Measurements from ENCODE around the gene PAM. TPM values are rescaled to one million over a fixed set of nuclear protein-coding genes. Genes with fewer than 3 reads are reported as not detected.

The PAM gene
- total RNA-seq, 2 donors from 2014 or later, result 71.4 to 107 TPM

DNA sequence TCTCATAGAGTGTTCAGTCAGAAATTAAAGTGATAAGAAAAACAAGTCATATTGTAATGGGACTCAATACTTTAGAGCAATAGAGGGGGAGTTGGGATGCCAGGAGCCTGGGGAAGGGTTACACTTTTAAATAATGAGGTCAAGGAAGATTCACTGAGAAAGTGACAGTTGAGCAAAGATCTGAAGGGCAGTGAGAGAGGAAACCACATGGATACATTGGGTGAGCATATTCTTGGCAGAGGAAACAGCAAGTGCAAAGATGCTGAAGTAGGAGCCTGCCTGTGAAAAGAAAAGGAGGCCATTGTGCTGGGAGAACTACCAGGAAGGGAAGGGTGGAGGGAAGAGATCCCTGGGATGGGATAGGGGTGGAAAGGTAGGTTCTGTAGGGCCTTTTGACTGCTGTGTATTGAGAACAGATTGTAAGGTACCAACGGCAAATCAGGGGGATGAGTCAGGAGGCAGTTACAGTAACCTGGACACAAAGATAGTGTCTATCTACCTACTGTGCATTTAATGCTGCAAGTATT, 79.4 kb downstream of the PAM start:
- intact Hi-C loops (cut with DNase I, micrococcal nuclease), result no loop called here
- no peak for ATAC-seq
- no peak for DNase-seq

DNA sequence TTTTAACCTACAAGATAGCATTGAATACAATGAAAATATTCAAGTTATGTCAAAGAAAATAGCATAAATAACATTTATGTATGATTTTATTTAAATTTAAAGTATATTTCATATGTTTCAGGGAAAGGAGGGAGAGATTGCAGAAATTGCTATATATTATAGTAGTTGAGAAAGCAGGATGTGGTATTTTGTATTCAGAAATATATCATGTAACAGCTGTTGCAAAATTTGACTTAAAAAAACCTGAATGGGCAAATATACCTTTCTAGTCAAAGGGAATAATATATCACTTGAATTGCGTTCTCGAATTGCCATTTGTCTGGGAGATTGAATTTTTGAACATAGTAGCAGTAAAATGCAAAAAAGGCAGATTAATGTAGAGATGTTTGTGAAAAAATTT, 80.6 kb downstream of the PAM start:
- intact Hi-C loops (cut with DNase I, micrococcal nuclease), result no loop called here
- DNase-seq (no peak), ATAC-seq (no peak)

DNA sequence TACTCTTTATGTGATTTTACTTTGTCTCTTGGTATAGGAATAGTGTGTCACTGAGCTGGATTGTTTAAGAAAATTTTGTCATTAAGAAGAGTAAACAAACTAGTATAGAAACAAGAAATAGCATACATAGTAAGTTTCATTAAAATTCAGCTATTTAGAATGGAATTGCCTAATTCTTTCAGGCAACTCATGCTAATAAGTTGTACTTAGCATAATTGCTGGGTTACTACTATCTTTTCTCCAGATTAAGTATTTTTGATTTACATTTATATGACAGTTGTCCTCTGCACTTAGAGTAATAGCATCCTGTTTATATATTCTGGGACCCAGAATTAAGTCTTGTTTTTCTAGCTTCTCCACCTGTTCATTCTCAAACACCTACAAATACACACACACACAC, 85.9 kb downstream of the PAM start:
- ATAC-seq, result no peak
- intact Hi-C loops (cut with DNase I, micrococcal nuclease), result no loop called here
- DNase-seq, result no peak

- intact Hi-C loops (cut with DNase I, micrococcal nuclease), result no loop called here
- ATAC-seq, result no peak
- no peak for DNase-seq
Observed at GRCh38 chr5:102843997-102844396, 88.9 kb downstream of the PAM start.

GRCh38 chr5:102845041-102845440, 89.9 kb downstream of the PAM start:
- intact Hi-C loops (cut with DNase I, micrococcal nuclease), result no loop called here
- no peak for ATAC-seq

GRCh38 chr5:102850503-102850902, 95.4 kb downstream of the PAM start:
- ATAC-seq (no peak), DNase-seq (no peak)
- intact Hi-C loops (cut with DNase I, micrococcal nuclease), result no loop called here

More at GRCh38 chr5:102845041-102845440, 89.9 kb downstream of the PAM start:
- no peak for DNase-seq

- intact Hi-C loops (cut with DNase I, micrococcal nuclease), result no loop called here
- DNase-seq (no peak), ATAC-seq (no peak)
Observed at GRCh38 chr5:102853680-102854079, 98.6 kb downstream of the PAM start.

DNA sequence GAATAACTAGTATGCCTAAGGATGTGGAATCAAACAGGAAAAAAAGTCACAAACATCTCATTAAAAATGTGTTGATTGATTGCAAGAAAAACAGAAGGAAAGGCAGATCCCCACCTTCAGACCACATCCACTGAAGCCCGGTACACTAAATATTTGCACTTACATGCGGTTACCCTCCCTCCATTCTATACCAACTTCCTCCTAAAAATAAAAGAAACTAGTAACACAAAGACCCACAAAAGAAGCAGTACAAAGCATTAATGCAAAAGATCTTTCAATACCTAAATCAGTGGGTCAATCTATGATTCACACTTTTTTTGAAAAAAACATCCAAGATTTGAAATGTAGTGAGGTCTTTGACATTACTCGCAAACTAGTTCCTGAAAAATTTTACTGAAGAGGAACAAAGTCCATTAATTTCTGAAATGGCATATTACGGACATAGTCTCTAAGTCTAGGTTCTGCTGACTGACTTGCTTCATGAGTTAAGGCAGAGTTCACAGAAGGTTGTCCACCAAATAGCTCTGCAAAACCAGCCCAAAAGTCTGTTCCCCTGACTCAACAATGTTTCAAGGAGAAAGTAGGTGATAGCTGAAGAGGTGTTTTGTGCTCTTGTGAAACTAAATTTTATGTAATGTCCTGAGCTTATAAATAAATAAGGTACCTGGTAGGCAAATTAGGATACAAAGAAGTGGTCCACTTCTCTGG, 100.7 kb downstream of the PAM start:
- intact Hi-C loops (cut with DNase I, micrococcal nuclease), result no loop called here
- DNase-seq (no peak), ATAC-seq (no peak)

DNA sequence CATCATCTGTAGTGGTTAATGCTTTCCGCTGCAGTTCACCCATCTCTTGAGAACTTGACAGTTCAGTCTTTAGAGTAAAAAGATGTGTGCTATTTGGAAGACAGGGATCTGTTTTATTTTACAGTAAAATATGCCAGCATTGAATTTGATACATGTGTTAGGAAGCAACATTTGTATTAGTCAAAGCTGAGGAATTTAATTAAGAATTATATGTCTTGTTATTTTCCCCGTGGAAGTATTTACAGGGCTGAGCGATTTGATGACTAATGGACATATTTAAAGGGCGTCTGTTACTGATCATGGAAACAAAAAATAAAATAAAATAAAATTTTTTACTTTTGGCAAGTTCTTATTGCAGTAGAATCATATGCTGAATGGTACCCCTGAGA, 101.3 kb downstream of the PAM start:
- intact Hi-C loops (cut with DNase I, micrococcal nuclease), result no loop called here
- no peak for ATAC-seq
- no peak for DNase-seq

DNA sequence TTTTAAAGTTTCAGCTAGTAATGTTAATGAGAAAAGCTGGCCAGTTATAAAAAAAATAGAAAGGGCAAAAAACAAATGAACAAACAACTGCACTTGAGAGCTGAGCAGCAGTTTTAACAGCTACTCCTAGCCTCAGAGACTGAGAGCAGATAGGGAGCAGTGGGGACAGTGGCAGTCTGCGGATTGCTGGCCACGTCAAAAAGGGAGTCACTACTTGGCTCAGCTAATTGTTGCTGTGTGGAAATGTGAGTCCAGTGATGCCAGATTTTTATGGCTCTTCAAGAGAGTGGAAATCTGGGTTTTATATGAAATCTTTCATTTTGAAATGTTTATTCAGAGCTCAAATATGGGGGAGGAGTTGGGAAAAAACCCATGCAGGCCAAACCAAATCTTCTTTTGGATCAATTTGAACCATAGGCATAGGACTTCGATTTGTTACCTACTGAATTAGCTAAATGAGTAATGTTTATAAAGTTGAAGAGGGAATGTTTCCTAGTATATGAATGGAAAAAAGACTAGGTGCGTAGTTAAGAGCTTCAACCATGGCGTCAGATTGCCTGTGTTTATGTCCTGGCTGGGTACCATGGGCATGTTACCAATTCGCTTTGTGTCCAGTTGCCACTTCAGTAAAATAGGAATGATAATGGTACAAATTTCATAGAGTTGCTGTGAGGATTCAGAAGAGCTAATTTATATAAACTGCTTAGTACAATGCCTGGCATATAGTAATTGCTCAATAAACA, 102.1 kb downstream of the PAM start:
- intact Hi-C loops (cut with DNase I, micrococcal nuclease), result no loop called here
- DNase-seq (peak in 1 of 2 donors; percentile 30), ATAC-seq (no peak)

DNA sequence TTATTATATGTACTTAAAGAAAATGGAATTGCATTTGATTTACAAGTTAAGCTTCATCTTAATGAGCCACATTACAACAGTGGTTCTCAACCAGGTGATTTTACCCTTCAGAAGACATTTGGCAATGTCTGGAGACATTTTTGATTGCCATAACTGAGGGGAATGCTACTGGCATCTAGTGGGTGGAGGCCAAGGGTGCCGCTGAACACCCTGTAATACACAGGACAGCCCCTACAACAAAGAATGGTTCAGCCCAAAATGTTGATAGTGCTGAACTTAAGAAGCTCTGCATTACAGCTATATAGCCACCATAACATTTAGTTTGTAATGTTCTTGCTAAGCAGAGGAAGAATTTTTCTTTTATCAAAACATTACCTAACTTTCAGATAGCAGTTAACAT, 103.1 kb downstream of the PAM start:
- ATAC-seq (no peak), DNase-seq (no peak)
- intact Hi-C loops (cut with DNase I, micrococcal nuclease), result no loop called here

DNA sequence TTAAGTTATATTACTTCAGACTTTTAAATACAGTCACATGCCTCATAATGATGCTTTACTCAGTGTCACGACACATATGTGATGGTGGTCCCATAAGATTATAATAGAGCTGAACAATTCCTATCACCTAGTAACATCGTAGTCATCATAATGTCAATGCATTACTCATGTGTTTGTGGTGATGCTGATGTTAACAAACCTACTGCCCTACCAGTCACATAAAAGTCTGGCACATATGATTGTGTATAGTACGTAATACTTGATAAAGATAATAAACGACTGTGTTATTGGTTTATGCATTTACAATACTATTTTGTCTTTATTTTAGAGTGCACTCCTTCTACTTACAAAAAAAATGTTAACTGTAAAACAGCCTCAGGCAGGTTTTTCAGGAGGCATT, 103.7 kb downstream of the PAM start:
- intact Hi-C loops (cut with DNase I, micrococcal nuclease), result no loop called here
- DNase-seq (no peak), ATAC-seq (peak; percentile 41)

DNA sequence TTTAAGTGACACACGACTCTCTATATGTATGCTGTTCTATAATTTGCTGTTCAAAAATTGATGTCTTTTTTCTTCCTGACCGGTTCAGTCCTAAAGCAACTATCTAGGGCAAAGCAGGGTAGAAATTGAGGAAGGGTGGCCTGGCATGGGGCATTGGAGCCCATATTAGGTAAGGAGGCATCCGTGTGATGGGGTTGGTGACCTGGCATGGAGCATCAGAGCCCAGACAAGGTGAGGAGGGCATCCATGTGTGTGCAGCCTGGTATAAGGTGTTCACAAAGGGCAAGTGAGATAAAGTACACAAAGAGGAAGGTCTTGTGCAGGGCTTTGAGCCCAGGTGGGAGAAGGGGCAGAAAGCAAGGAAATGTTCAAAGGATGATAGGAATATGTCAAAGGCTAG, 104.9 kb downstream of the PAM start:
- DNase-seq (no peak), ATAC-seq (no peak)
- intact Hi-C loops (cut with DNase I, micrococcal nuclease), result no loop called here

DNA sequence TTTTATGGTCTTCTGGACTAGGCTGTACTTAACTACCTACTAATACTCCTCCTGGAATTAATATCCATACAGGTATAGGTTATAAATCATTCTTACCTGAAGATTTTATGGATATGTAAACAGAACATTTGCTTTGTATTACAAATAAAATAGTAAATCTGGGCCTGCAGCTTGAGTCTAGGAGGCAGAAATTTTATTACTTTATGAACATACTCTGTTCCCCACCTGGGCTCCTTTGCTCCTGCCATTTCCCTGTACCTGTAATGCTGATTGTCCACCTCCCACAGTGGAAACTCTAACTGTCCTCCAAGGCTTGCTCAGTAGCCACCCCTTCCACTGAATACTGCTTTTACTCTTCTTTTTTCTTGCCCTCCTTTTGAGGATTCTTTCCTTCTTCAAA, 108.0 kb downstream of the PAM start:
- DNase-seq (no peak), ATAC-seq (peak; percentile 83)
- intact Hi-C loops (cut with DNase I, micrococcal nuclease), result no loop called here

DNA sequence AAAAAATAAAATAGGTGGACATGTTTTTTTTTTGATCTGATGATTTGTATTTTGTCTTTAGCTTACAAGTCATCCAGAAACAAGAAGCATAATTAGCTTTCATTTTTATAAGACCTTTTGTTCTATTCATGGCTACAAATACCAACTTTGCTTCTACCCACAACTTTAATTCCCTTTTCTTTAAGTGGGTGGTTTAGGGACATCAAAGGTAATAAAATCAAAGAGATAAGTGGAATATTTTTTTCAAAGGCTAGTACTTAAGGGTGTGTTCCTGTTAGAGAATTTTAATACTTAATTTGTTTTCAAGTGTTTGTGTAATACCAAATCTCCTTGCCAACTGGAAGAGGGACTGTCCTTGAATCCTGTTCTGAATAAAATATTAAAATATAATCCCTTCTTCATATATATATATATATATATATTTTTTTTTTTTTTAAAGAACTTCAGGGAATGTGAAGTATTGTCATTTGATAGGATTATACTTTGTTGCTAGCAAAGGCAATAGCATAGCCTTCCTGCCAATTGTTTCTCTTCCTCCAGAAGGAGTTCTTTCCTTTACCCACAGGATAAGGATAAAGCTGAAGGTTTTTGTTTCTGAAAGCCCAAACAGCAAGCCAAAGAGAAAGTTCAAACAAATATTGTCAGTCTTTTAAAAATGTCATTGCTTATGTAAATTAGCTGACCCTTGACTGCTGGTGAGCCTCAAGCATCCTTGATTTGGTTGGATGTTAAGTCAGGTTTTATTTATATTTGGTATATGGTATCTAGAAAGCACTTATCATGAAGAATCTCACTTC, 108.9 kb downstream of the PAM start:
- ATAC-seq (no peak), DNase-seq (no peak)
- intact Hi-C loops (cut with DNase I, micrococcal nuclease), result no loop called here

GRCh38 chr5:102865171-102865509, 110.0 kb downstream of the PAM start:
- intact Hi-C loops (cut with DNase I, micrococcal nuclease), result no loop called here
- ATAC-seq (no peak), DNase-seq (no peak)

DNA sequence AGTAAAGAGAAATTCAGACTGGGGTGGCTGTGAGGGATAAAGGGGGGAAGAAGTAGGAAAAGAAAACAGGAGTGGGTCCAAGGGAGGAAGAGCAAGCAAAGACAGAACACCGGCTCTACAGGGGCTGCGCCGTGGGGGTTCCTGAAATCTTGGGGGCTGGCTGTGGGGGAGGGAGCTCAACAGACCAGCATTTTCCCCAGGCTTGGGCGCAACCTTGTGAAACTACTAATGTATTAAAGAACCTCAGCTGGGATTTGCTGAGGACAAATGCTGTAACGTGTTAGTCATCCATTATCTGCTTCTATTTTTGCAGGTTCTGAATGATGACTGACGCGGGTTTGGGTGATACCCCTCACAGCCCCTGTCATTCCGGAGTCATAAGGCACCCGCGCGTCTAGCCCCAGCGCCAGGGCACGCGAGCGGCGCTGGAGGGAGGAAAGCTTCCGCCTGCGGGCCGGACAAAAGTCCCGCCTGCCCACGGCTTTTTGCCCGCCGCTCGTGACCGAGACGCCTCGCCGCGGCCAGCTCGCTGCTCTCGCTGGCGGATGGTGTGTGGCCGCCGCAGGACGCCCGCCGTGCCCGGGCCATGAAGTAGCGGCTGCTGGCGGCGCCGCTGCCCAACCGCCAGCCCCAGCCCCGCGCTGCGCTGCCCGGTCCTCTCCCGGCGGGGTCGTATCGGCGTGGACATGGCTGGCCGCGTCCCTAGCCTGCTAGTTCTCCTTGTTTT, 110.6 kb downstream of the PAM start:
- intact Hi-C loops (cut with DNase I, micrococcal nuclease), result no loop called here
- DNase-seq, result peak; percentile 33 to 48
- ATAC-seq, result peak; percentile 74

DNA sequence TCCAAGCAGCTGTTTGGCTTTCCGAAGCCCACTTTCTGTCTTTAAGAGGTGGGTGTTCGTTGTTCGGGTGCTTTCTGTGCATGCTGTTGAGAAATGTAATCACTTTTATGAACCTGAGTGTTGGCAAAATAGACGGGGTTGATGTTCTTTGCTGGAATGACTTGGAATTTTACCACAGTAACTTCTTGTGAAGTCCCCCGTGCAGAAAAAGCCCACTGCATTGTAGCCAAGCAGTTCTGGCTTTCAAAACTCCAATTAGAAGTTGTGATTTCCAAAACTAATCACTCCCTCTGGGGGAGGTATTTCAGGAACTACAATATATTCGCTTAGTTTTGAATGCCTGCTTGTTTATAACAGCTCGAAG, 111.1 kb downstream of the PAM start:
- intact Hi-C loops (cut with DNase I, micrococcal nuclease), result no loop called here
- ATAC-seq (no peak), DNase-seq (no peak)

- intact Hi-C loops (cut with DNase I, micrococcal nuclease), result no loop called here
- DNase-seq, result no peak
Observed at GRCh38 chr5:102867992-102868662, 113.0 kb downstream of the PAM start.

More at GRCh38 chr5:102867992-102868662, 113.0 kb downstream of the PAM start:
- ATAC-seq, result no peak

All from left colon (tissue), 2 donors.